GM23338 (cell line): ENCODE measurements around the gene NACAD. TPM values are rescaled to one million over a fixed set of nuclear protein-coding genes. Genes with fewer than 3 reads are reported as not detected.

Source experiments
- ATAC-seq: fragments of 200-7000 bp; cut with Tn5 transposase; 3 replicates; pipeline ENCODE4 v1.9.1; 2020
- DNase-seq: peaks from one replicate; pipeline ENCODE4 v3.0.0-alpha.2; 2015; ENCODE audit warnings: low spot score
- H2AFZ ChIP-seq: fragments of 200-600 bp; sonication (generic); 2 replicates; pipeline ENCODE4 v1.8.0; 2016; ENCODE audit warnings: antibody characterized with exemption, mild to moderate bottlenecking, moderate library complexity
- H3F3A ChIP-seq: fragments of 200-600 bp; sonication (generic); replicated peaks from 2 replicates; pipeline ENCODE4 v1.8.0; 2017; ENCODE audit warnings: antibody characterized with exemption, mixed run types, low read depth
- H3K27ac ChIP-seq: fragments of 200-600 bp; sonication (generic); 2 replicates; pipeline ENCODE4 v1.6.1; 2016; ENCODE audit warnings: low read depth
- H3K27me3 ChIP-seq: fragments of 200-600 bp; sonication (generic); 2 replicates; pipeline ENCODE4 v1.8.0; 2016; ENCODE audit warnings: mild to moderate bottlenecking, mixed run types, moderate library complexity; ENCODE audit not compliant: insufficient read depth
- H3K36me3 ChIP-seq: fragments of 200-600 bp; sonication (generic); 2 replicates; pipeline ENCODE4 v1.8.0; 2016; ENCODE audit warnings: mild to moderate bottlenecking; ENCODE audit not compliant: insufficient read depth
- H3K4me1 ChIP-seq: fragments of 200-600 bp; sonication (generic); 2 replicates; pipeline ENCODE4 v1.8.0; 2016; ENCODE audit warnings: mild to moderate bottlenecking, moderate library complexity; ENCODE audit not compliant: insufficient read depth
- H3K4me2 ChIP-seq: fragments of 200-600 bp; sonication (generic); 2 replicates; pipeline ENCODE4 v1.7.1; 2017; ENCODE audit warnings: mixed run types
- H3K4me3 ChIP-seq: fragments of 200-600 bp; sonication (generic); 2 replicates; pipeline ENCODE4 v1.6.1; 2016; ENCODE audit warnings: mixed run types
- H3K79me2 ChIP-seq: fragments of 200-600 bp; sonication (generic); replicated peaks from 2 replicates; pipeline ENCODE4 v1.8.0; 2017; ENCODE audit warnings: mild to moderate bottlenecking; ENCODE audit not compliant: insufficient read depth
- H3K9me2 ChIP-seq: fragments of 200-600 bp; sonication (generic); 2 replicates; pipeline ENCODE4 v1.8.0; 2017; ENCODE audit not compliant: insufficient read depth
- H4K20me1 ChIP-seq: fragments of 200-600 bp; sonication (generic); replicated peaks from 2 replicates; pipeline ENCODE4 v1.8.0; 2017; ENCODE audit warnings: mild to moderate bottlenecking; ENCODE audit not compliant: insufficient read depth
- H3K27ac Mint-ChIP-seq: 2 replicates; pipeline ENCODE4 v1.8.0; 2020; ENCODE audit warnings: inconsistent platforms, mild to moderate bottlenecking, moderate library complexity, mixed read lengths
- H3K27me3 Mint-ChIP-seq: 3 replicates; pipeline ENCODE4 v1.8.0; 2022; ENCODE audit warnings: low read depth, mild to moderate bottlenecking, moderate library complexity, mixed read lengths, inconsistent platforms; ENCODE audit not compliant: insufficient read depth, poor library complexity
- H3K36me3 Mint-ChIP-seq: 3 replicates; pipeline ENCODE4 v1.8.0; 2021; ENCODE audit warnings: low read depth, mild to moderate bottlenecking, inconsistent platforms, moderate library complexity, mixed read lengths
- H3K4me1 Mint-ChIP-seq: 3 replicates; pipeline ENCODE4 v1.8.0; 2020; ENCODE audit warnings: mild to moderate bottlenecking, inconsistent platforms, mixed read lengths
- H3K4me3 Mint-ChIP-seq: 3 replicates; pipeline ENCODE4 v1.8.0; 2021; ENCODE audit warnings: moderate library complexity, mild to moderate bottlenecking, inconsistent platforms, mixed read lengths
- H3K9me3 Mint-ChIP-seq: 3 replicates; pipeline ENCODE4 v1.8.0; 2020; ENCODE audit warnings: moderate library complexity, mild to moderate bottlenecking, inconsistent platforms, mixed read lengths
- CREB1 ChIP-seq: fragments of 250-450 bp; sonication (Bioruptor Pico); IDR thresholded peaks from 2 replicates; pipeline ENCODE4 v1.5.0; 2020; ENCODE audit warnings: low read depth, mild to moderate bottlenecking, moderate library complexity
- EZH2 ChIP-seq: fragments of 200-600 bp; sonication (generic); IDR thresholded peaks from one replicate; pipeline ENCODE4 v1.8.0; 2017; ENCODE audit warnings: antibody characterized with exemption, mild to moderate bottlenecking, low read depth; ENCODE audit not compliant: unreplicated experiment
- EZH2phosphoT487 ChIP-seq: fragments of 200-600 bp; sonication (generic); IDR thresholded peaks from one replicate; pipeline ENCODE4 v1.8.1; 2018; ENCODE audit warnings: antibody characterized with exemption; ENCODE audit not compliant: unreplicated experiment
- JUNB ChIP-seq: IDR thresholded peaks from one replicate; pipeline ENCODE4 v1.6.1; 2016; ENCODE audit warnings: antibody characterized with exemption; ENCODE audit not compliant: unreplicated experiment
- ZNF114 ChIP-seq: fragments of 250-450 bp; sonication (Bioruptor Pico); IDR thresholded peaks from 2 replicates; pipeline ENCODE4 v1.5.0; 2020; ENCODE audit warnings: mild to moderate bottlenecking, moderate library complexity
- polyA plus RNA-seq: library from polyadenylated mRNA; unstranded; fragments of >200 nt; fragmentation: Nextera tagmentation; extraction: Ambion mirVana; gene quantifications from 2 replicates; pipeline ENCODE4 v1.2.1, GENCODE V29; 2016
- total RNA-seq: library from RNA; depleted of rRNA; stranded (reverse); fragments of >200 nt; shearing (Covaris generic); gene quantifications from 2 replicates; pipeline ENCODE4 v1.2.3, GENCODE V29; 2014
- TF ChIP-seq, protein P1 (sequence below): IDR thresholded peaks from one replicate; pipeline ENCODE4 v1.6.1; 2018; ENCODE audit warnings: antibody characterized with exemption; ENCODE audit not compliant: unreplicated experiment
- TF ChIP-seq, protein P2 (sequence below), 2 experiments: fragments of 200-600 bp in 1 of 2; sonication (generic) in 1 of 2; conservative IDR thresholded peaks; 2 replicates each; pipeline versions ENCODE4 v1.5.1 to v1.6.1; 2016 to 2017; ENCODE audit warnings: antibody characterized with exemption in 2 of 2, low read depth in 2 of 2, mild to moderate bottlenecking in 2 of 2, moderate library complexity in 1 of 2
- TF ChIP-seq, protein P3 (sequence below): fragments of 250-450 bp; sonication (Bioruptor Pico); IDR thresholded peaks from 2 replicates; pipeline ENCODE4 v1.5.0; 2020; ENCODE audit warnings: mild to moderate bottlenecking, moderate library complexity
- TF ChIP-seq, protein P4 (sequence below): IDR thresholded peaks from 2 replicates; pipeline ENCODE4 v1.6.1; 2016; ENCODE audit warnings: antibody characterized with exemption

The NACAD gene
- total and polyA plus RNA-seq, 2 experiments from 2014 or later: 6.1 to 11.2 TPM

DNA sequence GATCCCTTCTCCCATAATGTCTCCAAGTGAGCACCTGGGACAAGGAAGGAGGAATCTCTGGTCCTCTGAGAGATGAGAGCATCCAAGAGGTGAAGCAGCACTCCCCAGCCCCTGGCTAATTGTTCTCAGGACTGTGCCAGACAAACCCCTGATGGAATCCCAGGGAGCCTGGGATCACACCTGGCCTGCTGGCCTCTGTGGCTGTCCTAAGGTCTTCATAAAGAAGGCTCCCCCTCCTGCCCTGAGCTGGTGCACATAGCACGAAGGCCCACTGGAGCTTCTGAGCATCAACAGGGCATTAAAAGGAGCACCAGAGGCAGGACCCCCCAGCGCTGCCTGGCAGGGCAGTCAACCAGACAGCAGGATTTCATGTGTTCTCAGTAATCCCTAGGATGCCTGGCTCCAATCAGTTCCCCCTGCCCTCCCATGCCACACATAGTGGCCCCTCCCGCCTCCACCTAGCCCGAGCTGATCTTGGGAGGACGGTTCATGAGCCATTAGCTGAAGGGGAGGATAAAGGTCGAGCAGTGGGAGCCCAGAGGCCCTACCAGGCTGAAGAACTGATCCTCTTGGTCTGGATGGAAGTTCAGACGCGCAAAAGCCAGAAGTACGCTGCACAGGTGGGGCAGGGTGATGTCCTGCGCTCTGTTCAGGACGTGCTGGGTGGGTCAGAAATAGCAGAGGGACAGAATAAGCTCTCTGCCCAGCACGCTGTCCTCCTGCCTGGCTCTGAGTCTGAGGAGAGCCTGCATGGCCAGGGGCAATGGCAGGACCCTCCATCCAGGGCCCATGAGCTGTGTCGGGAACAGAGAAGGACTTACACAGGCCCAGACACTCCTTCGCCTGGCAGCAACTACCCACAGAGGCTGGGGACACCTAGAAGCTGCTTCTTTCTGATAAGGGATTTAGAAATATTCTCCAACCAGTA, 14.3 kb upstream of the NACAD start (continued):
- TF ChIP-seq, protein P1, sequence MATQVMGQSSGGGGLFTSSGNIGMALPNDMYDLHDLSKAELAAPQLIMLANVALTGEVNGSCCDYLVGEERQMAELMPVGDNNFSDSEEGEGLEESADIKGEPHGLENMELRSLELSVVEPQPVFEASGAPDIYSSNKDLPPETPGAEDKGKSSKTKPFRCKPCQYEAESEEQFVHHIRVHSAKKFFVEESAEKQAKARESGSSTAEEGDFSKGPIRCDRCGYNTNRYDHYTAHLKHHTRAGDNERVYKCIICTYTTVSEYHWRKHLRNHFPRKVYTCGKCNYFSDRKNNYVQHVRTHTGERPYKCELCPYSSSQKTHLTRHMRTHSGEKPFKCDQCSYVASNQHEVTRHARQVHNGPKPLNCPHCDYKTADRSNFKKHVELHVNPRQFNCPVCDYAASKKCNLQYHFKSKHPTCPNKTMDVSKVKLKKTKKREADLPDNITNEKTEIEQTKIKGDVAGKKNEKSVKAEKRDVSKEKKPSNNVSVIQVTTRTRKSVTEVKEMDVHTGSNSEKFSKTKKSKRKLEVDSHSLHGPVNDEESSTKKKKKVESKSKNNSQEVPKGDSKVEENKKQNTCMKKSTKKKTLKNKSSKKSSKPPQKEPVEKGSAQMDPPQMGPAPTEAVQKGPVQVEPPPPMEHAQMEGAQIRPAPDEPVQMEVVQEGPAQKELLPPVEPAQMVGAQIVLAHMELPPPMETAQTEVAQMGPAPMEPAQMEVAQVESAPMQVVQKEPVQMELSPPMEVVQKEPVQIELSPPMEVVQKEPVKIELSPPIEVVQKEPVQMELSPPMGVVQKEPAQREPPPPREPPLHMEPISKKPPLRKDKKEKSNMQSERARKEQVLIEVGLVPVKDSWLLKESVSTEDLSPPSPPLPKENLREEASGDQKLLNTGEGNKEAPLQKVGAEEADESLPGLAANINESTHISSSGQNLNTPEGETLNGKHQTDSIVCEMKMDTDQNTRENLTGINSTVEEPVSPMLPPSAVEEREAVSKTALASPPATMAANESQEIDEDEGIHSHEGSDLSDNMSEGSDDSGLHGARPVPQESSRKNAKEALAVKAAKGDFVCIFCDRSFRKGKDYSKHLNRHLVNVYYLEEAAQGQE: no peak

DNA sequence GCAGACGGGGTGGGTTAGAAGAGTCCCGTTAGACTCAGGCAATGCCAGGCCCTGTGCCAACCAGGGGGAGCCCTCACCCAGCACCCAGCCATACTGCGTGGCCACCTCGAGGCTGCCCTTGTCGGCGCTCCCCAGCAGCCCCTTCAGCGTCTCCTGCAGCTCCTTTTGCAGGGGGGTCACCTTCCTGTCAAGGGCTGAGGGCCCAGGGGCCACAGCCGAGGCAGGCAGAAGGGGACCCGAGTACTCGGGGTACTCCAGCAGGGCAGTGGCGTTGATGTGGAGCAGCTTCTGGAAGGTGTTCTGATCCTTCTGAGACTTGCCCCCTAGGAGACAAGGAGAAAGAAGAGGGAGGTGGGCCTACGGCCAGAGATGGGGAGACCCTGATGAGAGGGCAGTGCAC, 13.0 kb upstream of the NACAD start:
- Histone ChIP-seq H3K4me2 (no peak overlapping the region), H4K20me1 (peaks cover 28% of the 10 kb centered on the region)
- TF ChIP-seq CREB1 (CRISPR knock-in tag): no peak
- TF ChIP-seq ZNF114: no peak
- TF ChIP-seq, protein P2, sequence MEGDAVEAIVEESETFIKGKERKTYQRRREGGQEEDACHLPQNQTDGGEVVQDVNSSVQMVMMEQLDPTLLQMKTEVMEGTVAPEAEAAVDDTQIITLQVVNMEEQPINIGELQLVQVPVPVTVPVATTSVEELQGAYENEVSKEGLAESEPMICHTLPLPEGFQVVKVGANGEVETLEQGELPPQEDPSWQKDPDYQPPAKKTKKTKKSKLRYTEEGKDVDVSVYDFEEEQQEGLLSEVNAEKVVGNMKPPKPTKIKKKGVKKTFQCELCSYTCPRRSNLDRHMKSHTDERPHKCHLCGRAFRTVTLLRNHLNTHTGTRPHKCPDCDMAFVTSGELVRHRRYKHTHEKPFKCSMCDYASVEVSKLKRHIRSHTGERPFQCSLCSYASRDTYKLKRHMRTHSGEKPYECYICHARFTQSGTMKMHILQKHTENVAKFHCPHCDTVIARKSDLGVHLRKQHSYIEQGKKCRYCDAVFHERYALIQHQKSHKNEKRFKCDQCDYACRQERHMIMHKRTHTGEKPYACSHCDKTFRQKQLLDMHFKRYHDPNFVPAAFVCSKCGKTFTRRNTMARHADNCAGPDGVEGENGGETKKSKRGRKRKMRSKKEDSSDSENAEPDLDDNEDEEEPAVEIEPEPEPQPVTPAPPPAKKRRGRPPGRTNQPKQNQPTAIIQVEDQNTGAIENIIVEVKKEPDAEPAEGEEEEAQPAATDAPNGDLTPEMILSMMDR (conservative IDR thresholded peaks at IDR 0.05; ENCODE audit: low read depth in 2 of 2): no peak
- no peak for TF ChIP-seq EZH2
- no peak for TF ChIP-seq JUNB
- no peak for TF ChIP-seq EZH2phosphoT487
- TF ChIP-seq, protein P3, sequence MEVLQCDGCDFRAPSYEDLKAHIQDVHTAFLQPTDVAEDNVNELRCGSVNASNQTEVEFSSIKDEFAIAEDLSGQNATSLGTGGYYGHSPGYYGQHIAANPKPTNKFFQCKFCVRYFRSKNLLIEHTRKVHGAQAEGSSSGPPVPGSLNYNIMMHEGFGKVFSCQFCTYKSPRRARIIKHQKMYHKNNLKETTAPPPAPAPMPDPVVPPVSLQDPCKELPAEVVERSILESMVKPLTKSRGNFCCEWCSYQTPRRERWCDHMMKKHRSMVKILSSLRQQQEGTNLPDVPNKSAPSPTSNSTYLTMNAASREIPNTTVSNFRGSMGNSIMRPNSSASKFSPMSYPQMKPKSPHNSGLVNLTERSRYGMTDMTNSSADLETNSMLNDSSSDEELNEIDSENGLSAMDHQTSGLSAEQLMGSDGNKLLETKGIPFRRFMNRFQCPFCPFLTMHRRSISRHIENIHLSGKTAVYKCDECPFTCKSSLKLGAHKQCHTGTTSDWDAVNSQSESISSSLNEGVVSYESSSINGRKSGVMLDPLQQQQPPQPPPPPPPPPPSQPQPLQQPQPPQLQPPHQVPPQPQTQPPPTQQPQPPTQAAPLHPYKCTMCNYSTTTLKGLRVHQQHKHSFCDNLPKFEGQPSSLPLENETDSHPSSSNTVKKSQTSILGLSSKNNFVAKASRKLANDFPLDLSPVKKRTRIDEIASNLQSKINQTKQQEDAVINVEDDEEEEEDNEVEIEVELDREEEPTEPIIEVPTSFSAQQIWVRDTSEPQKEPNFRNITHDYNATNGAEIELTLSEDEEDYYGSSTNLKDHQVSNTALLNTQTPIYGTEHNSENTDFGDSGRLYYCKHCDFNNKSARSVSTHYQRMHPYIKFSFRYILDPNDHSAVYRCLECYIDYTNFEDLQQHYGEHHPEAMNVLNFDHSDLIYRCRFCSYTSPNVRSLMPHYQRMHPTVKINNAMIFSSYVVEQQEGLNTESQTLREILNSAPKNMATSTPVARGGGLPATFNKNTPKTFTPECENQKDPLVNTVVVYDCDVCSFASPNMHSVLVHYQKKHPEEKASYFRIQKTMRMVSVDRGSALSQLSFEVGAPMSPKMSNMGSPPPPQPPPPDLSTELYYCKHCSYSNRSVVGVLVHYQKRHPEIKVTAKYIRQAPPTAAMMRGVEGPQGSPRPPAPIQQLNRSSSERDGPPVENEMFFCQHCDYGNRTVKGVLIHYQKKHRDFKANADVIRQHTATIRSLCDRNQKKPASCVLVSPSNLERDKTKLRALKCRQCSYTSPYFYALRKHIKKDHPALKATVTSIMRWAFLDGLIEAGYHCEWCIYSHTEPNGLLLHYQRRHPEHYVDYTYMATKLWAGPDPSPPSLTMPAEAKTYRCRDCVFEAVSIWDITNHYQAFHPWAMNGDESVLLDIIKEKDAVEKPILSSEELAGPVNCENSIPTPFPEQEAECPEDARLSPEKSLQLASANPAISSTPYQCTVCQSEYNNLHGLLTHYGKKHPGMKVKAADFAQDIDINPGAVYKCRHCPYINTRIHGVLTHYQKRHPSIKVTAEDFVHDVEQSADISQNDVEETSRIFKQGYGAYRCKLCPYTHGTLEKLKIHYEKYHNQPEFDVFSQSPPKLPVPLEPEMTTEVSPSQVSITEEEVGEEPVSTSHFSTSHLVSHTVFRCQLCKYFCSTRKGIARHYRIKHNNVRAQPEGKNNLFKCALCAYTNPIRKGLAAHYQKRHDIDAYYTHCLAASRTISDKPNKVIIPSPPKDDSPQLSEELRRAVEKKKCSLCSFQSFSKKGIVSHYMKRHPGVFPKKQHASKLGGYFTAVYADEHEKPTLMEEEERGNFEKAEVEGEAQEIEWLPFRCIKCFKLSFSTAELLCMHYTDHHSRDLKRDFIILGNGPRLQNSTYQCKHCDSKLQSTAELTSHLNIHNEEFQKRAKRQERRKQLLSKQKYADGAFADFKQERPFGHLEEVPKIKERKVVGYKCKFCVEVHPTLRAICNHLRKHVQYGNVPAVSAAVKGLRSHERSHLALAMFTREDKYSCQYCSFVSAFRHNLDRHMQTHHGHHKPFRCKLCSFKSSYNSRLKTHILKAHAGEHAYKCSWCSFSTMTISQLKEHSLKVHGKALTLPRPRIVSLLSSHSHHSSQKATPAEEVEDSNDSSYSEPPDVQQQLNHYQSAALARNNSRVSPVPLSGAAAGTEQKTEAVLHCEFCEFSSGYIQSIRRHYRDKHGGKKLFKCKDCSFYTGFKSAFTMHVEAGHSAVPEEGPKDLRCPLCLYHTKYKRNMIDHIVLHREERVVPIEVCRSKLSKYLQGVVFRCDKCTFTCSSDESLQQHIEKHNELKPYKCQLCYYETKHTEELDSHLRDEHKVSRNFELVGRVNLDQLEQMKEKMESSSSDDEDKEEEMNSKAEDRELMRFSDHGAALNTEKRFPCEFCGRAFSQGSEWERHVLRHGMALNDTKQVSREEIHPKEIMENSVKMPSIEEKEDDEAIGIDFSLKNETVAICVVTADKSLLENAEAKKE (CRISPR knock-in tag): no peak
- TF ChIP-seq, protein P4, sequence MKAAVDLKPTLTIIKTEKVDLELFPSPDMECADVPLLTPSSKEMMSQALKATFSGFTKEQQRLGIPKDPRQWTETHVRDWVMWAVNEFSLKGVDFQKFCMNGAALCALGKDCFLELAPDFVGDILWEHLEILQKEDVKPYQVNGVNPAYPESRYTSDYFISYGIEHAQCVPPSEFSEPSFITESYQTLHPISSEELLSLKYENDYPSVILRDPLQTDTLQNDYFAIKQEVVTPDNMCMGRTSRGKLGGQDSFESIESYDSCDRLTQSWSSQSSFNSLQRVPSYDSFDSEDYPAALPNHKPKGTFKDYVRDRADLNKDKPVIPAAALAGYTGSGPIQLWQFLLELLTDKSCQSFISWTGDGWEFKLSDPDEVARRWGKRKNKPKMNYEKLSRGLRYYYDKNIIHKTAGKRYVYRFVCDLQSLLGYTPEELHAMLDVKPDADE: no peak

More for the DNA sequence above, 13.0 kb upstream of the NACAD start:
- Histone ChIP-seq H3K79me2 (peaks cover 10% of the 10 kb centered on the region; the same call in 1 of the 2 replicates), H3K9me2 (no peaks in the 10 kb centered on the region), H3F3A (peaks cover 15% of the 10 kb centered on the region; the same call in 1 of the 2 replicates), H3K27me3 (no peaks in the 10 kb centered on the region), H3K36me3 (peaks cover 37% of the 10 kb centered on the region), H3K4me3 (no peak overlapping the region), H3K27ac (no peak overlapping the region), H2AFZ (no peak overlapping the region), H3K4me1 (no peaks in the 10 kb centered on the region)
- no peak overlapping the region for H3K27ac Mint-ChIP-seq
- H3K9me3 Mint-ChIP-seq: no peaks in the 10 kb centered on the region
- no peaks in the 10 kb centered on the region for H3K4me1 Mint-ChIP-seq
- no peak for DNase-seq
- ATAC-seq: no peak
- H3K4me3 Mint-ChIP-seq: no peak overlapping the region
- H3K36me3 Mint-ChIP-seq: peaks cover 71% of the 10 kb centered on the region
- H3K27me3 Mint-ChIP-seq: peaks cover 7% of the 10 kb centered on the region
